K562 treated with DMSO at 1 percent for 12 hours (cell line): Measurements from ENCODE around the gene RXRB. TPM values are rescaled to one million over a fixed set of nuclear protein-coding genes. Genes with fewer than 3 reads are reported as not detected.

Source experiments
- total RNA-seq: library from RNA; unstranded; fragments of 300-600 nt; gene quantifications from 2 replicates; pipeline ENCODE4 v1.2.3, GENCODE V29; 2022; ENCODE audit not compliant: insufficient read depth

The RXRB gene
- 28.9 and 37.5 TPM in 2 replicates for total RNA-seq

GRCh38 chr6:33200219-33201146 is at the start of gene RXRB, which contains the start of gene SLC39A7:
Gene RXRB, minus strand, starts transcription at chr6:33200665. Its CDS starts 189 bp downstream, at chr6:33200476.
Gene SLC39A7, plus strand, starts transcription at chr6:33200867. Its CDS starts 379 bp downstream, at chr6:33201246.

DNA sequence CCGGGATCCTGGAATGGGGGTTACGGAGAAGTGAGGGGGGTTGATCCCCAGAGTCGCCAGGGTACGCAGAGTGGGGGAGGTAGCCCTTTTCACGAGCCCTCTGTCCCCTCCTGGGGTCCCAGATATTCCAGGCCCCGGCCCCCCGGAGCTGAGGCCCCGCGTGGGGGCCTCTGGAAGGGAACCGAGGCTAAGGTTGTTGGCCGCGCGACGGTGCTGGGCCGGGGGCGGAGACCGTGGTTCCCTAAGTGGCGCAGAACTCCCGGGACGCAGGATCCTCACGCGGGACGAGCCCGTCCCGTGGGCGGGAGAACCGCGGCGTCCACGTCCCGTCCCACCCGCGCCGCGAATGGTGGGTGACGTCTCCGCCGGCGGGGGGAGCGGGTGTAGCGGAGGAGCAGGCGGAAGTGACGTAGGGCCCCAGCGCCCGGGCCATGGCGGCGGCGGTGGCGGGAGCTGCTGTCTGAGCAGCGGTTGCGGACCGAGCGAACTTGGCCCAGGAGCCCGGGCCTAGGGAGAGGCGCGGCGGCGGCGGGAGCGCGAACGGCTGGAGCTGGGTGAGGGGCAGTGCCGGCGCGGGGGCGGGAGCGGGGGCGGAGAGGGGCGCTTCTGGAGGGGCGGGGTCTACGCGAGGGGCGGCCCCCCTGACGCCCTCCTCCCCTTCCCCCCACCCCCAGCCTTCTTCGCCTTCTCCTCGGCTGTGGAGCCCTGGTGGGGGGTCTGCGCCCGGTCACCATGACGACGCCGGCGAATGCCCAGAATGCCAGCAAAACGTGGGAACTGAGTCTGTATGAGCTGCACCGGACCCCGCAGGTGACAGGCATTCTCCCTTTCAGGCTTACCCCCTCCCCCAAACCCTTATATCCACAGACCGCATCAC is 7.9 kb upstream of the RXRB start, which contains the start of gene RING1:
TSS of gene RING1 (plus strand) at position 410 of the 877 bp plus-strand sequence. CDS start at position 733, 323 bp downstream.

GRCh38 chr6:33204415-33205190 is 4.1 kb upstream of the RXRB start, which contains the start of gene HSD17B8:
Gene HSD17B8, plus strand, starts transcription at chr6:33204655. Its CDS starts 14 bp downstream, at chr6:33204669.

GRCh38 chr6:33192105-33192646 is 8.3 kb downstream of the RXRB start, which contains the start of gene COL11A2:
Gene COL11A2, minus strand, starts transcription at chr6:33192467. Its CDS starts 227 bp downstream, at chr6:33192240.

Other genes starting within 250 kb of the RXRB start
- not detected in 2 replicates for gene HLA-DMA, start 247.6 kb downstream of the RXRB start, total RNA-seq
- gene BRD2, start 232.1 kb downstream of the RXRB start, total RNA-seq: 98.6 and 283 TPM in 2 replicates
- not detected in 2 replicates for gene HLA-DOA, start 191.1 kb downstream of the RXRB start, total RNA-seq
- not detected in 2 replicates for gene HLA-DPA1, start 127.0 kb downstream of the RXRB start, total RNA-seq
- gene HLA-DPB1, start 124.7 kb downstream of the RXRB start, total RNA-seq: not detected in 2 replicates
- 0.58 and 0.83 TPM in 2 replicates for gene COL11A2, start 8.2 kb downstream of the RXRB start, total RNA-seq
- gene SLC39A7, start 202 bp upstream of the RXRB start, total RNA-seq: 115 and 152 TPM in 2 replicates
- 16.8 TPM in 2 replicates for gene HSD17B8, start 4.0 kb upstream of the RXRB start, total RNA-seq
- gene RING1, start 7.8 kb upstream of the RXRB start, total RNA-seq: 49.0 and 55.3 TPM in 2 replicates
- 24.9 and 42.0 TPM in 2 replicates for gene VPS52, start 71.2 kb upstream of the RXRB start, total RNA-seq
- 11,156 and 15,789 TPM in 2 replicates for gene RPS18, start 71.4 kb upstream of the RXRB start, total RNA-seq
- 3.2 and 4.5 TPM in 2 replicates for gene B3GALT4, start 76.5 kb upstream of the RXRB start, total RNA-seq
- gene WDR46, start 88.6 kb upstream of the RXRB start, total RNA-seq: 48.0 and 55.6 TPM in 2 replicates
- 137 and 173 TPM in 2 replicates for gene PFDN6, start 88.9 kb upstream of the RXRB start, total RNA-seq
- gene RGL2, start 98.3 kb upstream of the RXRB start, total RNA-seq: 19.0 and 32.5 TPM in 2 replicates
- 52.5 and 171 TPM in 2 replicates for gene TAPBP, start 113.4 kb upstream of the RXRB start, total RNA-seq
- gene ZBTB22, start 117.1 kb upstream of the RXRB start, total RNA-seq: 10.6 and 12.5 TPM in 2 replicates
- gene DAXX, start 122.3 kb upstream of the RXRB start, total RNA-seq: 44.7 and 61.3 TPM in 2 replicates
- gene KIFC1, start 191.2 kb upstream of the RXRB start, total RNA-seq: 91.7 and 119 TPM in 2 replicates
- gene PHF1, start 210.3 kb upstream of the RXRB start, total RNA-seq: 62.9 and 79.9 TPM in 2 replicates
- gene CUTA, start 217.4 kb upstream of the RXRB start, total RNA-seq: 427 and 491 TPM in 2 replicates
- 1.1 and 10.1 TPM in 2 replicates for gene SYNGAP1, start 219.4 kb upstream of the RXRB start, total RNA-seq